ENCODE data around the gene PCSK6.
"Not testable (repeated sequence)": the region's sequence is repeated elsewhere in the genome, so short reads cannot be mapped to it uniquely, and the experiment has no call there.

The PCSK6 gene

GRCh38 chr15:101461097-101461496 is 28.4 kb downstream of the PCSK6 start:
- H3K4me3 ChIP-seq (ENCODE audit: low read length), result no peak overlapping the region
- H3K27ac ChIP-seq (ENCODE audit: low read length), result no peak overlapping the region
- H3K27me3 ChIP-seq (ENCODE audit: control insufficient read depth, insufficient read depth, low read length), result no peaks in the 10 kb centered on the region
- no peaks in the 10 kb centered on the region for H3K4me1 ChIP-seq (ENCODE audit: control insufficient read depth, low read depth, low read length)
- no peaks in the 10 kb centered on the region for H3K9me3 ChIP-seq (ENCODE audit: control insufficient read depth, low read depth, low read length)
- no peak overlapping the region for H3K9ac ChIP-seq (ENCODE audit: low read length)
- no peaks in the 10 kb centered on the region for H3K36me3 ChIP-seq (ENCODE audit: control insufficient read depth, low read depth, low read length)

- no peak overlapping the region for H3K9ac ChIP-seq (ENCODE audit: low read length)
- no peaks in the 10 kb centered on the region for H3K27me3 ChIP-seq (ENCODE audit: control insufficient read depth, insufficient read depth, low read length)
- no peak overlapping the region for H3K27ac ChIP-seq (ENCODE audit: low read length)
- no peaks in the 10 kb centered on the region for H3K9me3 ChIP-seq (ENCODE audit: control insufficient read depth, low read depth, low read length)
- no peaks in the 10 kb centered on the region for H3K4me1 ChIP-seq (ENCODE audit: control insufficient read depth, low read depth, low read length)
- no peak overlapping the region for H3K4me3 ChIP-seq (ENCODE audit: low read length)
- H3K36me3 ChIP-seq (ENCODE audit: control insufficient read depth, low read depth, low read length), result no peaks in the 10 kb centered on the region
Measured at GRCh38 chr15:101459579-101460300, 29.8 kb downstream of the PCSK6 start.

- no peaks in the 10 kb centered on the region for H3K36me3 ChIP-seq (ENCODE audit: control insufficient read depth, low read depth, low read length)
- no peak overlapping the region for H3K27ac ChIP-seq (ENCODE audit: low read length)
- H3K4me3 ChIP-seq (ENCODE audit: low read length), result no peak overlapping the region
- no peaks in the 10 kb centered on the region for H3K9me3 ChIP-seq (ENCODE audit: control insufficient read depth, low read depth, low read length)
- no peaks in the 10 kb centered on the region for H3K27me3 ChIP-seq (ENCODE audit: control insufficient read depth, insufficient read depth, low read length)
- no peaks in the 10 kb centered on the region for H3K4me1 ChIP-seq (ENCODE audit: control insufficient read depth, low read depth, low read length)
- H3K9ac ChIP-seq (ENCODE audit: low read length), result no peak overlapping the region
Measured at GRCh38 chr15:101458908-101459578, 30.5 kb downstream of the PCSK6 start.

- no peaks in the 10 kb centered on the region for H3K4me1 ChIP-seq (ENCODE audit: control insufficient read depth, low read depth, low read length)
- H3K4me3 ChIP-seq (ENCODE audit: low read length), result no peak overlapping the region
- H3K27me3 ChIP-seq (ENCODE audit: control insufficient read depth, insufficient read depth, low read length), result no peaks in the 10 kb centered on the region
- no peaks in the 10 kb centered on the region for H3K36me3 ChIP-seq (ENCODE audit: control insufficient read depth, low read depth, low read length)
- no peak overlapping the region for H3K9ac ChIP-seq (ENCODE audit: low read length)
- no peaks in the 10 kb centered on the region for H3K9me3 ChIP-seq (ENCODE audit: control insufficient read depth, low read depth, low read length)
- H3K27ac ChIP-seq (ENCODE audit: low read length), result no peak overlapping the region
Measured at GRCh38 chr15:101458158-101458900, 31.2 kb downstream of the PCSK6 start.

GRCh38 chr15:101457696-101458095 is 31.8 kb downstream of the PCSK6 start:
- Histone ChIP-seq H3K9ac (ENCODE audit: low read length) (no peak overlapping the region), H3K4me3 (ENCODE audit: low read length) (no peak overlapping the region), H3K4me1 (ENCODE audit: control insufficient read depth, low read depth, low read length) (no peaks in the 10 kb centered on the region), H3K27me3 (ENCODE audit: control insufficient read depth, insufficient read depth, low read length) (no peaks in the 10 kb centered on the region), H3K36me3 (ENCODE audit: control insufficient read depth, low read depth, low read length) (no peaks in the 10 kb centered on the region), H3K9me3 (ENCODE audit: control insufficient read depth, low read depth, low read length) (no peaks in the 10 kb centered on the region), H3K27ac (ENCODE audit: low read length) (no peak overlapping the region)

- H3K9ac ChIP-seq (ENCODE audit: low read length), result no peak overlapping the region
- no peak overlapping the region for H3K4me3 ChIP-seq (ENCODE audit: low read length)
Measured at GRCh38 chr15:101456057-101456739, 33.3 kb downstream of the PCSK6 start.

GRCh38 chr15:101455291-101456025 is 34.0 kb downstream of the PCSK6 start:
- Histone ChIP-seq H3K36me3 (ENCODE audit: control insufficient read depth, low read depth, low read length) (no peaks in the 10 kb centered on the region), H3K4me3 (ENCODE audit: low read length) (no peak overlapping the region), H3K9ac (ENCODE audit: low read length) (no peak overlapping the region), H3K9me3 (ENCODE audit: control insufficient read depth, low read depth, low read length) (no peaks in the 10 kb centered on the region), H3K27me3 (ENCODE audit: control insufficient read depth, insufficient read depth, low read length) (no peaks in the 10 kb centered on the region), H3K27ac (ENCODE audit: low read length) (no peak overlapping the region), H3K4me1 (ENCODE audit: control insufficient read depth, low read depth, low read length) (no peaks in the 10 kb centered on the region)

More at GRCh38 chr15:101456057-101456739, 33.3 kb downstream of the PCSK6 start:
- no peaks in the 10 kb centered on the region for H3K36me3 ChIP-seq (ENCODE audit: control insufficient read depth, low read depth, low read length)
- H3K4me1 ChIP-seq (ENCODE audit: control insufficient read depth, low read depth, low read length), result no peaks in the 10 kb centered on the region
- no peaks in the 10 kb centered on the region for H3K27me3 ChIP-seq (ENCODE audit: control insufficient read depth, insufficient read depth, low read length)
- no peaks in the 10 kb centered on the region for H3K9me3 ChIP-seq (ENCODE audit: control insufficient read depth, low read depth, low read length)
- no peak overlapping the region for H3K27ac ChIP-seq (ENCODE audit: low read length)

- not testable (repeated sequence) for H3K27ac ChIP-seq (ENCODE audit: low read length); H3K9me3 ChIP-seq (ENCODE audit: control insufficient read depth, low read depth, low read length); H3K27me3 ChIP-seq (ENCODE audit: control insufficient read depth, insufficient read depth, low read length); H3K36me3 ChIP-seq (ENCODE audit: control insufficient read depth, low read depth, low read length); H3K4me1 ChIP-seq (ENCODE audit: control insufficient read depth, low read depth, low read length); H3K4me3 ChIP-seq (ENCODE audit: low read length); H3K9ac ChIP-seq (ENCODE audit: low read length)
Measured at GRCh38 chr15:101454781-101455180, 34.7 kb downstream of the PCSK6 start.

GRCh38 chr15:101454365-101454764 is 35.1 kb downstream of the PCSK6 start:
- Histone ChIP-seq H3K36me3 (ENCODE audit: control insufficient read depth, low read depth, low read length) (no peaks in the 10 kb centered on the region), H3K27me3 (ENCODE audit: control insufficient read depth, insufficient read depth, low read length) (no peaks in the 10 kb centered on the region), H3K9me3 (ENCODE audit: control insufficient read depth, low read depth, low read length) (no peaks in the 10 kb centered on the region), H3K4me1 (ENCODE audit: control insufficient read depth, low read depth, low read length) (no peaks in the 10 kb centered on the region), H3K27ac (ENCODE audit: low read length) (no peak overlapping the region), H3K4me3 (ENCODE audit: low read length) (no peak overlapping the region), H3K9ac (ENCODE audit: low read length) (no peak overlapping the region)

- H3K36me3 ChIP-seq (ENCODE audit: control insufficient read depth, low read depth, low read length), result no peaks in the 10 kb centered on the region
- no peak overlapping the region for H3K27ac ChIP-seq (ENCODE audit: low read length)
- no peak overlapping the region for H3K9ac ChIP-seq (ENCODE audit: low read length)
- no peaks in the 10 kb centered on the region for H3K27me3 ChIP-seq (ENCODE audit: control insufficient read depth, insufficient read depth, low read length)
- no peaks in the 10 kb centered on the region for H3K9me3 ChIP-seq (ENCODE audit: control insufficient read depth, low read depth, low read length)
- H3K4me3 ChIP-seq (ENCODE audit: low read length), result no peak overlapping the region
- H3K4me1 ChIP-seq (ENCODE audit: control insufficient read depth, low read depth, low read length), result no peaks in the 10 kb centered on the region
Measured at GRCh38 chr15:101453123-101454120, 36.1 kb downstream of the PCSK6 start.
